DMS 273 treated with DMSO at 0.1 percent for 48 hours (cell line): ENCODE data around the gene SFTA2.
A peak's percentile ranks its signal among the peaks of the same experiment; 100 is the strongest.
"Not testable (repeated sequence)": the region's sequence is repeated elsewhere in the genome, so short reads cannot be mapped to it uniquely, and the experiment has no call there.

Source experiments
- DNase-seq: peaks from one replicate; lab custom pipeline; 2025; lab: John Stamatoyannopoulos, UW

The SFTA2 gene

GRCh38 chr6:30912746-30913520 is 19.0 kb downstream of the SFTA2 start:
- DNase-seq = no peak

DNA sequence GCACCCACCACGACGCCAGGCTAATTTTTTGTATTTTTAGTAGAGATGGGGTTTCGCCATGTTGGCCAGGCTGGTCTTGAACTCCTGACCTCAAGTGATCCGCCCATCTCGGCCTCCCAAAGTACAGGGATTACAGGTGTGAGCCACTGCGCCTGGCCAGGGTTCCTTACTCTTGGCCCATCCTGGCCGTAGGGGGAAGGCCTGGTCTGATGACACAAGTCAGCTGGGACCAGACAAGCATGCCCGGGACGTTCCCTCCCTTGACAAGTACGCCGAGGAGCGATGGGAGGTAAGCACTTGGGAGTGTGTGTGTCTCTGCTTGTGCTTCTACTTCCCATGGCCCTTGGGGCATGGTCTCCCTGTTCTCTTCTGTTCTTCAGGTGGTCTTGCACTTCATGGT is 21.5 kb downstream of the SFTA2 start:
- not testable (repeated sequence) for DNase-seq

- DNase-seq = no peak
These were observed 23.3 kb downstream of the SFTA2 start for GRCh38 chr6:30908700-30909099.

GRCh38 chr6:30907758-30908591 is 24.0 kb downstream of the SFTA2 start, which contains the start of gene GTF2H4:
TSS of gene GTF2H4 (plus strand) at chr6:30908207.
- DNase-seq = peak; percentile 98

- not testable (repeated sequence) for DNase-seq
These were observed 24.6 kb downstream of the SFTA2 start for GRCh38 chr6:30907290-30907757.

- DNase-seq = no peak
These were observed 28.7 kb downstream of the SFTA2 start for GRCh38 chr6:30903236-30903635.

DNA sequence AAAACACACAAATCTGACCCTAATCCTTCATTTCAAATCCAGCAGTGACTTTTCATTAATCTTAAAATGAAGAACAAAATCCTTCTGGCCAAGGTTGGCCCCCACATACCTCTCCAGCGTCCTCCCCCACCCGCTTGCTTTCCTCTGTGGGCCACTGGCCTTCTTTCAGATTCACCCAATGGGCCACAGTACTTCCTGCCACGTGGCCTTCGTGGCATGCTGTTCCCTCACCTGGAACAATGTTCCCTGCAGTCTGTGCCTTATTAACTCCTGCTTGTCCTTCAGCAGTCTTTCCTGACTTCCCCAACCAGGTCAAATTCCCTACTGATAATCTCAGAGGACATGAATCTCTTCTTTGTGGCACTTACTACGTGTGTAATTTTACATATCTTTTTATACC is 29.3 kb downstream of the SFTA2 start:
- DNase-seq = no peak

GRCh38 chr6:30902196-30902595 is 29.8 kb downstream of the SFTA2 start:
- not testable (repeated sequence) for DNase-seq

DNA sequence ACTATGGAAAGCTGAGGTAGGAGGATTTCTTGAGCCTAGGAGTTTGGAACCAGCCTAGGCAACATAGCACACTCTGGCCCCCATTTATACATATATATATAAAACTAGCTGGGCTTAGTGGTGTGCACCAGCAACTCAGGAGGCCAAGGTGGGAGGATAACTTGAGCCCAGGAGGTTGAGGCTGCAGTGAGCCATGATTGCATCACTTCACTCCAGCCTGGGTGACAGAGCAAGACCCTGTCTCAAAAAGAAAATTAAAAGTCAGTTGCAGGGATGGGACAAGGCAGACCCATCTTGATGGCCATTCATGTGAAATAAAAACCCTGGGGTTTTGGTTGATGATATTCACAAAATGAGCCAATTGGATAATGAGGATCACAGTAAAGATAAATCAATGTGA is 30.5 kb downstream of the SFTA2 start:
- no peak for DNase-seq

GRCh38 chr6:30900863-30901417 is 31.0 kb downstream of the SFTA2 start:
- no peak for DNase-seq

DNA sequence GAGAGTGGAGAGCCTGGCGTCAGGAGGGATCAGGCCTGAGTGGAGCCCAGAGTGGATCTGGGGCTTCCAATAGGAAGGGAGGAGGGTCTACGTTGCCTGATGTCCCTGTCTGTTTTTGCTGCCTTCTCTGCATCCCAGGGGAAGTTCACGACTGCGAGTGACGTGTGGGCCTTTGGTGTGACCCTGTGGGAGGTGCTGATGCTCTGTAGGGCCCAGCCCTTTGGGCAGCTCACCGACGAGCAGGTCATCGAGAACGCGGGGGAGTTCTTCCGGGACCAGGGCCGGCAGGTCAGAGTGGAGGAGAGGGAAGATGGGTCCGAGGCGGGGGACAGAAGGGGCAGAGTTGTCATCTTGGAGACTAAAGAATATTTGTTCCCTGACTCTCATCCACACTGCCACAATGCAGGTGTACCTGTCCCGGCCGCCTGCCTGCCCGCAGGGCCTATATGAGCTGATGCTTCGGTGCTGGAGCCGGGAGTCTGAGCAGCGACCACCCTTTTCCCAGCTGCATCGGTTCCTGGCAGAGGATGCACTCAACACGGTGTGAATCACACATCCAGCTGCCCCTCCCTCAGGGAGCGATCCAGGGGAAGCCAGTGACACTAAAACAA is 33.1 kb downstream of the SFTA2 start:
- DNase-seq = no peak

- DNase-seq = no peak
These were observed 34.1 kb downstream of the SFTA2 start for GRCh38 chr6:30897882-30898281.

GRCh38 chr6:30896541-30896940 is 35.4 kb downstream of the SFTA2 start:
- no peak for DNase-seq

- DNase-seq = no peak
These were observed 36.6 kb downstream of the SFTA2 start for GRCh38 chr6:30895343-30895742.

DNA sequence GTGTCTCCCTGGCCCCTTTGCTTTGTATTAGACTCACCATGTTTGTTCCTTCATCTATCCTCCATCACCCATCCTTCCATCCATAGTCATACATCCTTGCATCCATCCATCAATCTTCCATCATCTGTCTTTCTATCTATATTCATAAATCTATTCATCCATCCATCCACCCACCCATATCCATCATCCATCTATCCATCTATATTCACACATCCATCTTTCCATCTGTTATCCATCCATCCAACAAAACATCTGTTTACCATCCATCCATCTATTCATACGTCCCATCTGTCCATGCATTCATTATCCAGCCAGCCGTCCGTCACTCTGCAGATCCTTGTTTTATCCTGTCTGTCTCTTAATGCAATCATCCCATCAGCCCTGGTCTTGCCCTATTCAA is 37.0 kb downstream of the SFTA2 start:
- DNase-seq = no peak

GRCh38 chr6:30894381-30894780 is 37.6 kb downstream of the SFTA2 start:
- no peak for DNase-seq

DNA sequence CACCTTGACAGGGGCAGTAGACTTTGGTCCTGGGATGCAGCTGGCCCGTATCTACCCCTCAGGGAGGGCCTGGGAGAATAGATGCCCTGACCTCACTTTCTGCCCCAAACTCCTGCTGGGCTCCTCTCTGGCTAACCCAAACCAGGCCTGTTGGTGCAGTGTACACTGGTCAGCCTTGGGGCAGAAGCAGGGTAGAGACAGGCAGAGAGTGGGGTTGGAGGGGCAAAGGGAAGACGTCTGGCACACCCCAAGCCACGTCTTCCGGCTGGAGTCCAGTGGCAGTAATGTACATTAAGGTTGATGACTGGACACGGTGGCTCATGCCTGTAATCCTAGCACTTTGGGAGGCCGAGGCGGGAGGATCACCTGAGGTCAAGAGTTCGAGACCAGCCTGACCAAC is 38.3 kb downstream of the SFTA2 start:
- no peak for DNase-seq

DNA sequence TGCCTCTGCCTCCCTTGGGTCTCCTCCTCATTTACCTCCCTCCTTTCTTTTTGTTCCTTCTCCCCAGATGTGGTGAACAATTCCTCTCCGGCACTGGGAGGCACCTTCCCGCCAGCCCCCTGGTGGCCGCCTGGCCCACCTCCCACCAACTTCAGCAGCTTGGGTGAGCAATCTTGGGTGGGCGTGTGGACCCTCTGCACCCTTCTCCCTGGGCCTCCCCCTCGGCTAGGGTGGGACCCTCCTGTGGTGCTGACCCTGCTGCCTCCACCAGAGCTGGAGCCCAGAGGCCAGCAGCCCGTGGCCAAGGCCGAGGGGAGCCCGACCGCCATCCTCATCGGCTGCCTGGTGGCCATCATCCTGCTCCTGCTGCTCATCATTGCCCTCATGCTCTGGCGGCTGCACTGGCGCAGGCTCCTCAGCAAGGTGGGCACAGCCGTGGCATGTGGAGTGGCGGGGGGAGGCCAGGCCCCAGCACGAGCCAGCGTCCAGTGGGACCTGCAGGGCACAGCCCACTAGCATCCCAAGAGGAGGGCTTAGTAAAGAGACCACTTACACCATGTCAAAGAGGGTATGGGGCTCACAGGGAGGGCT is 38.9 kb downstream of the SFTA2 start:
- DNase-seq = no peak

DNA sequence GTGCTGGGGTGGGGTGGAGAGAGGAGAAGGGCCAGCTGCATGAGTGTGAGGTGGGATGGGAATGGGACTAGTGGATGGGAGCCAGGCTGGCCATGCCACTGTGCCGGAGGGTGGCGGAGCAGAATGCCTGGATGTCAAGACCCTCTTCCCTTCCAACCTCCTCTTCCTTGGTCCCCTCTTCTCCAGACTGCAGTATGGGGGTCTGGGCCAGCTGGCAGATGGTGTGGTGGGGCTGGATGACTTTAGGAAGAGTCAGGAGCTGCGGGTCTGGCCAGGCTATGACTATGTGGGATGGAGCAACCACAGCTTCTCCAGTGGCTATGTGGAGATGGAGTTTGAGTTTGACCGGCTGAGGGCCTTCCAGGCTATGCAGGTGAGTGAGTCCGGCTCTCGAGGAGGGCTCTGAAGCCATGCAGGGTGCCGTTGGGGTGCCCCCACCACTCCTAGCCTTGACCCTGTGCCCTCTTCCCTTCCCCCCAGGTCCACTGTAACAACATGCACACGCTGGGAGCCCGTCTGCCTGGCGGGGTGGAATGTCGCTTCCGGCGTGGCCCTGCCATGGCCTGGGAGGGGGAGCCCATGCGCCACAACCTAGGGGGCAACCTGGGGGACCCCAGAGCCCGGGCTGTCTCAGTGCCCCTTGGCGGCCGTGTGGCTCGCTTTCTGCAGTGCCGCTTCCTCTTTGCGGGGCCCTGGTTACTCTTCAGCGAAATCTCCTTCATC is 40.0 kb downstream of the SFTA2 start:
- DNase-seq = no peak

DNA sequence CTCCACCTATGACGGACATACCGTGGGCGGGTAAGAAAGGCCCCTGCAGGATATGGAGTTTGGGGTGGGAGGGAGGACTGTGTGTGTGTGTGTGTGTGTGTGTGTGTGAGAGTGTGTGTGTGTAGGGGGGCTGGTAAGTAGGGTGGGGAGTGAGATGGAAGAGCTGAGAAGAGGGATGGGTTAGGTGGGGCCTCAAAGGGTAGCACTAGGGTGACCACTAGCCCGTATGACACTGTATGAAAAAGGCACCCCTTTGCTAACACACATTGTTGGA is 40.6 kb downstream of the SFTA2 start:
- no peak for DNase-seq

DNA sequence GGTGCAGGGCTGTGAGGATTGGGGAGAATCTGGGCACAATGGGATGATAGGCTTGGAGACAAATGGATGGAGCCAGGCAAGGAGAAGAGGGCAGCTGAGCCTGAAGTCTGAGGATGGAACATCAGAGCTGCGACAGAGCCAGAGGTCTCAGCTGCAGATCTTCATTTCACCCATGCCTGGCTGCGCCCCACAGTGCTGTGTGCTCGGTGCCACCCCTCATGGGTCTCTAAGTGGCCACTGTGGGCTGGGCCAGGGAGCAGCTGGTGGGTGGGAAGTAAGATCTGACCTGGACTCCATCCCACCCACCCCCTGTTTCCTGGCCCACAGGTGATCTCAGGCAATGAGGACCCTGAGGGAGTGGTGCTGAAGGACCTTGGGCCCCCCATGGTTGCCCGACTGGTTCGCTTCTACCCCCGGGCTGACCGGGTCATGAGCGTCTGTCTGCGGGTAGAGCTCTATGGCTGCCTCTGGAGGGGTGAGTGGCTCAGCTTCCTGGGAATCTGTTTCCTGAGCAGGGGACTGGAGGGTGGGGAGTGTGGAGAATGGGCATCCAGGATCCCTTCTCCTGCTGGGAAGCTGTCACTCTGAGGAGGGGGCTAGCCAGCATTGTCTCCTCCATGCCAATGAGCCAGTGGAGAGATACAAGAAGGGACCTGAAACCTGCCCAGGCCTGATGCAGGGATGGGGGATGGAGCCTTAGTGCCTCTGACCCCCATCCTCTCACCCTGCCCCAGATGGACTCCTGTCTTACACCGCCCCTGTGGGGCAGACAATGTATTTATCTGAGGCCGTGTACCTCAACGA is 41.1 kb downstream of the SFTA2 start:
- DNase-seq = no peak
